K562 (cell line): ENCODE data around the gene RNF175. TPM values are rescaled to one million over a fixed set of nuclear protein-coding genes. Genes with fewer than 3 reads are reported as not detected.

Experiments
- BRD4 ChIP-seq: fragments of 200-600 bp; sonication (generic); IDR thresholded peaks from 2 replicates; pipeline ENCODE4 v1.6.1; 2017; ENCODE audit warnings: inconsistent platforms
- CTCF ChIP-seq, 3 experiments: IDR thresholded peaks in 2 of 3; conservative IDR thresholded peaks in 1 of 3; 2 replicates each; pipeline ENCODE4 v1.5.1; 2011 to 2012; ENCODE audit warnings: low read length in 3 of 3, mild to moderate bottlenecking in 3 of 3, control low read depth in 2 of 3, improper control_type of control experiment in 1 of 3, inconsistent platforms in 1 of 3, low read depth in 1 of 3, mixed read lengths in 1 of 3, moderate library complexity in 1 of 3; ENCODE audit not compliant: insufficient read depth in 2 of 3
- CUX1 ChIP-seq: fragments of 200-800 bp; sonication (Bioruptor generic); IDR thresholded peaks from 2 replicates; pipeline ENCODE4 v1.6.1; 2016; ENCODE audit warnings: missing genetic modification characterization, missing compliant biosample characterization
- ESRRA ChIP-seq: fragments of 450-650 bp; IDR thresholded peaks from 2 replicates; pipeline ENCODE4 v1.6.1; 2014; ENCODE audit warnings: low read depth, mild to moderate bottlenecking, moderate library complexity, borderline replicate concordance
- FUS ChIP-seq: fragments of 200-400 bp; formaldehyde crosslinking; optimal IDR thresholded peaks from 2 replicates; pipeline ENCODE3; 2017; ENCODE audit warnings: low read depth, low read length
- RNF2 ChIP-seq: sonication (generic); IDR thresholded peaks from 2 replicates; pipeline ENCODE4 v1.6.1; 2016
- polyA plus RNA-seq, 8 experiments: library from polyadenylated mRNA; depleted of rRNA in 4 of 8; stranded (reverse) in 5 of 8; unstranded in 3 of 8; fragments of >200 nt; fragmentation: Nextera tagmentation in 2 of 8; fragmentation: Illumina TruSeq in 1 of 8; extraction: Ambion mirVana in 2 of 8; extraction: Trizol in 1 of 8; gene quantifications; 2 replicates each; pipeline versions ENCODE4 v1.2.1 to v1.2.3, GENCODE V29; 2011 to 2014; ENCODE audit warnings: inconsistent platforms in 1 of 8, missing spikeins in 1 of 8
- total RNA-seq, 7 experiments: library from RNA; depleted of rRNA in 6 of 7; stranded (reverse); fragments of >200 nt in 6 of 7; fragmentation: Illumina TruSeq in 2 of 7; extraction: Trizol in 2 of 7; gene quantifications; 2 replicates each; pipeline versions ENCODE4 v1.2.1 to v1.2.3, GENCODE V29; 2011 to 2021; ENCODE audit warnings: low replicate concordance in 1 of 7
- TF ChIP-seq, protein P1 (sequence below): fragments of 450-650 bp; IDR thresholded peaks from 2 replicates; pipeline ENCODE4 v1.6.1; 2016
- TF ChIP-seq, protein P2 (sequence below): fragments of 450-650 bp; formaldehyde crosslinking; IDR thresholded peaks from 2 replicates; pipeline ENCODE4 v1.4.0; 2022; ENCODE audit warnings: mild to moderate bottlenecking, moderate library complexity
- TF ChIP-seq, protein P3 (sequence below): fragments of 250-450 bp; sonication (Bioruptor Pico); IDR thresholded peaks from 2 replicates; pipeline ENCODE4 v1.4.0; 2020

The RNF175 gene
- total and polyA plus RNA-seq, 9 of the 15 experiments (the other 6 are each of a cell fraction or from before 2014, with no cell fraction given) = not detected

DNA sequence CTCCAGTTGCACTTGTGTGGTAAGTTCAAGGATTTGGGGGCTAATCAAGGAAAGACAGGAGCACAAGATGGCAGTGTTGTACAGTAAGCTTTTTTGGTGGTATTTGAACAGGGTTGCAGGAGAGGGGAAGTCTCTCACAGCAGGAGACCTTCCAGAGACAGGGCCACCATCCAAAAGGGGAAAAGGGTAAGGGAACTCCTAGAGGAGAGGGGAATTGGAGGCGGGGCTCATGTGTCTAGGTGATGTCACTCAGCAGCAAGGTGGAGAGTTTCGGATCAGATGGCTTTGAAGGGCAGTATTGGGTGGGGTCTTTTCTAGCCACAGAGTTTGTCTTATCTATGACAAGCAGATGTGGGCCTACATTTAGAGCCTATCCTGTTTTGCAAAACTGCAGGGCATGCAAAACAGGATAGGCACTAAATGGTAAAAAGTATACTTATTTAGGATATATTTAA lies 13.4 kb upstream of the RNF175 start (continued):
- TF ChIP-seq CUX1 (CRISPR knock-in tag) = no peak
- TF ChIP-seq, protein P1, sequence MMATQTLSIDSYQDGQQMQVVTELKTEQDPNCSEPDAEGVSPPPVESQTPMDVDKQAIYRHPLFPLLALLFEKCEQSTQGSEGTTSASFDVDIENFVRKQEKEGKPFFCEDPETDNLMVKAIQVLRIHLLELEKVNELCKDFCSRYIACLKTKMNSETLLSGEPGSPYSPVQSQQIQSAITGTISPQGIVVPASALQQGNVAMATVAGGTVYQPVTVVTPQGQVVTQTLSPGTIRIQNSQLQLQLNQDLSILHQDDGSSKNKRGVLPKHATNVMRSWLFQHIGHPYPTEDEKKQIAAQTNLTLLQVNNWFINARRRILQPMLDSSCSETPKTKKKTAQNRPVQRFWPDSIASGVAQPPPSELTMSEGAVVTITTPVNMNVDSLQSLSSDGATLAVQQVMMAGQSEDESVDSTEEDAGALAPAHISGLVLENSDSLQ = peak; percentile 93
- TF ChIP-seq CTCF (IDR thresholded peaks at IDR 0.05 in 2 of 3, conservative IDR thresholded peaks at IDR 0.05 in 1 of 3; ENCODE audit: insufficient read depth in 2 of 3, low read depth in 1 of 3, low read length in 3 of 3) = peak; percentile 28 to 54 (median 51); a peak in 4 of 6 replicates
- TF ChIP-seq, protein P2, sequence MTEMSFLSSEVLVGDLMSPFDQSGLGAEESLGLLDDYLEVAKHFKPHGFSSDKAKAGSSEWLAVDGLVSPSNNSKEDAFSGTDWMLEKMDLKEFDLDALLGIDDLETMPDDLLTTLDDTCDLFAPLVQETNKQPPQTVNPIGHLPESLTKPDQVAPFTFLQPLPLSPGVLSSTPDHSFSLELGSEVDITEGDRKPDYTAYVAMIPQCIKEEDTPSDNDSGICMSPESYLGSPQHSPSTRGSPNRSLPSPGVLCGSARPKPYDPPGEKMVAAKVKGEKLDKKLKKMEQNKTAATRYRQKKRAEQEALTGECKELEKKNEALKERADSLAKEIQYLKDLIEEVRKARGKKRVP (CRISPR knock-in tag) = 0 out of 2 replicates have a peak, but pooled peaks have one; percentile 32
- TF ChIP-seq BRD4 = no peak
- no peak for TF ChIP-seq FUS
- TF ChIP-seq, protein P3, sequence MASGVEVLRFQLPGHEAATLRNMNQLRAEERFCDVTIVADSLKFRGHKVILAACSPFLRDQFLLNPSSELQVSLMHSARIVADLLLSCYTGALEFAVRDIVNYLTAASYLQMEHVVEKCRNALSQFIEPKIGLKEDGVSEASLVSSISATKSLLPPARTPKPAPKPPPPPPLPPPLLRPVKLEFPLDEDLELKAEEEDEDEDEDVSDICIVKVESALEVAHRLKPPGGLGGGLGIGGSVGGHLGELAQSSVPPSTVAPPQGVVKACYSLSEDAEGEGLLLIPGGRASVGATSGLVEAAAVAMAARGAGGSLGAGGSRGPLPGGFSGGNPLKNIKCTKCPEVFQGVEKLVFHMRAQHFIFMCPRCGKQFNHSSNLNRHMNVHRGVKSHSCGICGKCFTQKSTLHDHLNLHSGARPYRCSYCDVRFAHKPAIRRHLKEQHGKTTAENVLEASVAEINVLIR = no peak
- TF ChIP-seq ESRRA = peak; percentile 82; the same call in 1 of the 2 replicates
- TF ChIP-seq RNF2 = 0 out of 2 replicates have a peak, but pooled peaks have one; percentile 29
